Endothelial cell (in vitro differentiated cells): ENCODE measurements around the gene PSTPIP2. TPM values are rescaled to one million over a fixed set of nuclear protein-coding genes. Genes with fewer than 3 reads are reported as not detected.

Experiments used
- DNase-seq: peaks from one replicate; pipeline ENCODE4 v3.0.0; 2021; ENCODE audit warnings: low spot score
- H3K27ac Mint-ChIP-seq: one replicate; pipeline ENCODE4 v1.8.0; 2021; ENCODE audit warnings: mixed read lengths, inconsistent platforms; ENCODE audit not compliant: unreplicated experiment
- H3K27me3 Mint-ChIP-seq: one replicate; pipeline ENCODE4 v1.8.0; 2021; ENCODE audit warnings: mild to moderate bottlenecking, moderate library complexity, mixed read lengths, inconsistent platforms; ENCODE audit not compliant: unreplicated experiment
- H3K36me3 Mint-ChIP-seq: one replicate; pipeline ENCODE4 v1.8.0; 2021; ENCODE audit warnings: mild to moderate bottlenecking, low read depth, mixed read lengths, inconsistent platforms; ENCODE audit not compliant: unreplicated experiment
- H3K4me1 Mint-ChIP-seq: one replicate; pipeline ENCODE4 v1.8.0; 2021; ENCODE audit warnings: mild to moderate bottlenecking, mixed read lengths, inconsistent platforms; ENCODE audit not compliant: unreplicated experiment
- H3K4me3 Mint-ChIP-seq: one replicate; pipeline ENCODE4 v1.8.0; 2021; ENCODE audit warnings: mild to moderate bottlenecking, mixed read lengths, inconsistent platforms; ENCODE audit not compliant: unreplicated experiment
- H3K9me3 Mint-ChIP-seq: one replicate; pipeline ENCODE4 v1.8.0; 2021; ENCODE audit warnings: mixed read lengths, inconsistent platforms; ENCODE audit not compliant: unreplicated experiment
- total RNA-seq: library from RNA; stranded (reverse); fragmentation: NEBNext Ultra II Directional; extraction: Animal tissue kit (Norgen Biotek cat#: 25700); gene quantifications from one replicate; pipeline ENCODE4 v1.2.1, GENCODE V29; 2021; ENCODE audit not compliant: unreplicated experiment
- TF ChIP-seq, protein P1 (sequence below): fragments of 200-600 bp; sonication (generic); IDR thresholded peaks from one replicate; pipeline ENCODE4 v1.5.0; 2021; ENCODE audit warnings: antibody characterized with exemption; ENCODE audit not compliant: unreplicated experiment

PSTPIP2 gene
- total RNA-seq, 1 donor from 2014 or later: 7.8 TPM

DNA sequence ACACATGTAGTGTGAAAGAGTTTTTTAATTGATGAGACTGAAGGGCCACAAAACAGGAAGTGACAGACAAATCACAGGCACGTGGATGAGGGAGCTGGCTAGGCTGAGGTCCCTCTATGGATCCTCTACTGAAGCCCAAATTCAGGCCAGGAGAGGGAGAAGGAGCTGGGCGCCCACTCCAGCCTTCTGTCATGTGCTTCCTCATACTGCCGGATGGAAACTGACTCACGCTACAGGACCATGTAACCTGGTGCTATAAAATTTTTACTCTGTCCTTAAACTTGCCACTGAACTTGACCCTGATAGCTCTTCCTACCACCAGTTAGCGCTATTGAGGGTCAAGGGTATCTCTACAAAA is 31.3 kb downstream of the PSTPIP2 start:
- H3K27me3 Mint-ChIP-seq: peaks cover 4% of the 10 kb centered on the region
- H3K36me3 Mint-ChIP-seq: no peaks in the 10 kb centered on the region
- no peaks in the 10 kb centered on the region for H3K9me3 Mint-ChIP-seq
- no peak for DNase-seq
- no peak overlapping the region for H3K27ac Mint-ChIP-seq
- TF ChIP-seq, protein P1, sequence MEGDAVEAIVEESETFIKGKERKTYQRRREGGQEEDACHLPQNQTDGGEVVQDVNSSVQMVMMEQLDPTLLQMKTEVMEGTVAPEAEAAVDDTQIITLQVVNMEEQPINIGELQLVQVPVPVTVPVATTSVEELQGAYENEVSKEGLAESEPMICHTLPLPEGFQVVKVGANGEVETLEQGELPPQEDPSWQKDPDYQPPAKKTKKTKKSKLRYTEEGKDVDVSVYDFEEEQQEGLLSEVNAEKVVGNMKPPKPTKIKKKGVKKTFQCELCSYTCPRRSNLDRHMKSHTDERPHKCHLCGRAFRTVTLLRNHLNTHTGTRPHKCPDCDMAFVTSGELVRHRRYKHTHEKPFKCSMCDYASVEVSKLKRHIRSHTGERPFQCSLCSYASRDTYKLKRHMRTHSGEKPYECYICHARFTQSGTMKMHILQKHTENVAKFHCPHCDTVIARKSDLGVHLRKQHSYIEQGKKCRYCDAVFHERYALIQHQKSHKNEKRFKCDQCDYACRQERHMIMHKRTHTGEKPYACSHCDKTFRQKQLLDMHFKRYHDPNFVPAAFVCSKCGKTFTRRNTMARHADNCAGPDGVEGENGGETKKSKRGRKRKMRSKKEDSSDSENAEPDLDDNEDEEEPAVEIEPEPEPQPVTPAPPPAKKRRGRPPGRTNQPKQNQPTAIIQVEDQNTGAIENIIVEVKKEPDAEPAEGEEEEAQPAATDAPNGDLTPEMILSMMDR: no peak
- H3K4me3 Mint-ChIP-seq: no peak overlapping the region
- peaks cover 24% of the 10 kb centered on the region for H3K4me1 Mint-ChIP-seq

DNA sequence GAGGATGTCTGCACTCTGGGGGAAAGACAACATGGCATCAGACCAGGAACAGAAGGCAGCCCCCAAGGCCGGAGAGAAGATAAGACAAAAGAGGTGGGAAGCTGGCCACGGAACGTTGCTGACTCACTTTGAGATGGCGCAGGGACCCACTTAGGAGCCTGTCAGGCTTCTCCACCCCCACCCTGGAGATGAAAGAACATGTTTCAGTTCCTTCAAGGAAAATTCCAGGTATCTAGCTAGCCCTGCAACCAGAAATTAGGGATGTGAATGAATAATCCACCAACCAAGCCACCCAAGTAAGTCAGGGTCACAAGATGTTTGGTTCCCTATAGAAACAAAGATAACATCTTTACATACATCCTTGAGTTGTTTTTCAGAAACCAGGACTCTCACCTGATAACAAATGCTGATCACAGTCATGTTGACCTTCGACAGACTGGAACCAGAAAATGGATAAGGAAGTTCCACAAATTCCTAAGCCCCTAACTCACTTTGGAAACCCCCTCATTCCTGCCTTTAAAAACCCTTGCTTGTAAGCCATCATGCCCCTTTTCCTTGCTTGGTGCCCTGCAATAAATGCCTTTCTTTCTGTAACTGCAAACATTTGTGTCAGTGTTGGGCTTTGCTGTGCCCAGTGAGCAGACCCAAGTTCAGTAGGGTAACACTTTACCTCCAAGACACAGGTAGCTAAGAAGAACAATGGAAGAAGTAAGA is 31.9 kb downstream of the PSTPIP2 start:
- H3K4me3 Mint-ChIP-seq: no peak overlapping the region
- DNase-seq: no peak
- H3K9me3 Mint-ChIP-seq: no peaks in the 10 kb centered on the region
- TF ChIP-seq, protein P1: no peak
- H3K27me3 Mint-ChIP-seq: peaks cover 4% of the 10 kb centered on the region
- H3K36me3 Mint-ChIP-seq: no peaks in the 10 kb centered on the region
- H3K4me1 Mint-ChIP-seq: peaks cover 24% of the 10 kb centered on the region
- H3K27ac Mint-ChIP-seq: no peak overlapping the region

DNA sequence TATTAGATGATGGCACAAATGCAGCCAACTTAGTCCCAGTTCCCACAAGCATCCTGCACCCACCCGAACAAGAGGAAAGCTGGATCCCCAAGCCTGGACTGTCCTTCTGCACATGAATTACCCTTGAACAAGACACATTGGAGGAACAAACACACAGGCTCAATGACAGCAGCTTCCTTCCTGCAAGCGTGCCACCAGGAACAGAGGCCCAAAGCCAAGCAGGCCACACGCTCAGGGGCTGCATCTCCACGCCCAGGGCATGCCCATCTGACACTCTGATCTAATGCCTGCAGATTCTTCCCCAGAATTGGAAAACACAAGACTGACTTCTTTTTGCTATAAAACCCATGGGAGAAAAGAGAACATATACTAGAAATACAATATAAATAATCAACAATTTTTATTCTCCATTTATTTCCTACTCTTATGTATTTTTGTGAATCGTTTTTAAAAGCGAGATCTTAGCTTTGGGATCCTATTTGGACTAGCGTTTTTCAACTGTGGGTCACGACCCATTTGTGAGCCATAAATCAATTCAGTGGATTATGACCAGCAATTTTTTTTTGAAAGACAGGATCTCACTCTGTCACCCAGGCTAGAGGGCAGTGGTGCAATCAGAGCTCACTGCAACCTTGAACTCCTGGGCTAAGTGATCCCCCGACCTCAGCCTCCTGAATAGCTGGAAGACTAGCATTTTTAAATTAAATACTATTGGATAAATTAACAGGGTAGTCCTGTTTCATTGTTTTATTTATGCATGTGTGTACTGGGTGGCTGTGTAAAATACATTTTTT is 34.4 kb downstream of the PSTPIP2 start:
- H3K27me3 Mint-ChIP-seq: peaks cover 4% of the 10 kb centered on the region
- no peak for DNase-seq
- TF ChIP-seq, protein P1: no peak
- H3K4me3 Mint-ChIP-seq: no peak overlapping the region
- no peaks in the 10 kb centered on the region for H3K9me3 Mint-ChIP-seq
- no peaks in the 10 kb centered on the region for H3K36me3 Mint-ChIP-seq
- H3K4me1 Mint-ChIP-seq: peaks cover 23% of the 10 kb centered on the region
- H3K27ac Mint-ChIP-seq: no peak overlapping the region

DNA sequence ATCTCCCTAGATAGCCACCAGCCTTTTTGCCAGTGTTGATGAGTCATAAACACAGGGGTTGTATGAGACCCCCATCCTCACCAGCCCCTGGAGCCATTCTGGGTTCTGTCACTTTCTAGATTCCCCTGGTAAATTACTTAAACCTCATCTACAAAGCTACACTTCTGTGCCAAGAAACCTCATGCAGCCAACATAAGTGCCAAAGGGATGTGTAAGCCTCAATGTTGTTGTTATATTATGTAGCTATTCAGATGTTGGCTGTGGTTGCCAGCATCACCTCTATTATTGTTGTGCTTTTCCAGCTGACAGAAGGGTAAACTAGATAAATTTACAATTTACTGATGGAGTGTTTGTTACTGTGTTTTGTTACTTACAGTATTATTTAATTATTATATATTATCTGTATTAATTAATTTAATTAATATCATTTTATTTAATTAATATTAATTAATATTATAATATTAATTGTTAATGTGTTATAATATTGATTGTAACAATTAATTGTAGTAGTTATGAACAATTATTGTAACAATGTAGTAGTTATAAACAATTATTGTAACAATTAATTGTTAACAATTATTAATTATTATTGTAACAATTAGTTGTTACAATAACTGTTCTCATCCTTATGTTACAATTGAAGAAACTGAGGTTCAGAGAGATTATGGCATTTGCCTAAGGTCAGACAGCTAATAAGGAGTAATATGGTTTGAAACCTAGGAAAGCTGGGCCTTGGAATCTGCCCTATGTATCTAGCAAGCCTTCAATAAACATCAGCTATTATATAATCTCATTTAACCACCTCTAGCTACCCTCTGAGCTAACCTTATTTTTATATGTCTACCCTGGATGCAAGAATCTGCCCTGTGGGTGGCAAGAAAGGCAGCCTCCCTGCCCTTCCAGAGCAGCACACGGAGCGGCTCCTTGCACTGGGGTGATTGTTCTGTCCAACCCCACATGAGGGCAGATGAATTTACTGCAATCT is 36.1 kb downstream of the PSTPIP2 start:
- H3K9me3 Mint-ChIP-seq: no peaks in the 10 kb centered on the region
- H3K27me3 Mint-ChIP-seq: peaks cover 3% of the 10 kb centered on the region
- H3K4me3 Mint-ChIP-seq: no peak overlapping the region
- TF ChIP-seq, protein P1: no peak
- no peaks in the 10 kb centered on the region for H3K36me3 Mint-ChIP-seq
- no peak for DNase-seq
- H3K4me1 Mint-ChIP-seq: peaks cover 16% of the 10 kb centered on the region
- H3K27ac Mint-ChIP-seq: no peak overlapping the region
